CD14-positive monocyte (primary cell): ENCODE data around the gene AZIN2. TPM values are rescaled to one million over a fixed set of nuclear protein-coding genes. Genes with fewer than 3 reads are reported as not detected.

Experiments
- DNase-seq, 3 donors: peaks; one replicate each; pipeline ENCODE4 v3.0.0-alpha.2; 2011 to 2022
- H2AFZ ChIP-seq: 2 replicates; pipeline ENCODE4 v1.6.0; 2012; ENCODE audit warnings: mild to moderate bottlenecking, low read depth, low read length, inconsistent platforms; ENCODE audit not compliant: insufficient read depth, poor library complexity, severe bottlenecking
- H3K27ac ChIP-seq, 2 donors: 1 replicate in 1 of 2; 2 replicates in 1 of 2; pipeline ENCODE4 v1.5.1; 2012 to 2013; ENCODE audit warnings: low read length in 2 of 2, control low read depth in 1 of 2, inconsistent platforms in 1 of 2, low read depth in 1 of 2, mild to moderate bottlenecking in 1 of 2
- H3K27me3 ChIP-seq, 2 donors: one replicate each; pipeline versions ENCODE4 v1.6.0 to v1.6.1; 2011 to 2013; ENCODE audit warnings: low read length in 2 of 2; ENCODE audit not compliant: control insufficient read depth in 2 of 2, insufficient read depth in 2 of 2
- H3K36me3 ChIP-seq, 2 donors: replicated peaks in 1 of 2; 1 replicate in 1 of 2; 2 replicates in 1 of 2; pipeline versions ENCODE4 v1.5.1 to v1.6.1; 2012 to 2013; ENCODE audit warnings: low read length in 2 of 2, control low read depth in 1 of 2, inconsistent platforms in 1 of 2, mild to moderate bottlenecking in 1 of 2; ENCODE audit not compliant: insufficient read depth in 2 of 2, control insufficient read depth in 1 of 2
- H3K4me1 ChIP-seq, 2 donors: 1 replicate in 1 of 2; 2 replicates in 1 of 2; pipeline versions ENCODE4 v1.5.1 to v1.6.1; 2012 to 2013; ENCODE audit warnings: low read length in 2 of 2, control low read depth in 1 of 2, inconsistent platforms in 1 of 2, mild to moderate bottlenecking in 1 of 2, moderate library complexity in 1 of 2; ENCODE audit not compliant: insufficient read depth in 2 of 2, control insufficient read depth in 1 of 2
- H3K4me2 ChIP-seq: replicated peaks from 2 replicates; pipeline ENCODE3; 2012; ENCODE audit warnings: low read length, moderate library complexity, mild to moderate bottlenecking; ENCODE audit not compliant: poor library complexity, severe bottlenecking; ENCODE audit errors: extremely low read depth
- H3K4me3 ChIP-seq, 3 experiments: fragments of 200-600 bp in 1 of 3; sonication (generic) in 1 of 3; replicated peaks in 1 of 3; 1 replicate in 2 of 3; 2 replicates in 1 of 3; pipeline ENCODE4 v1.5.1; 2011 to 2013; ENCODE audit warnings: low read length in 3 of 3, mild to moderate bottlenecking in 3 of 3, control low read depth in 2 of 3, low read depth in 2 of 3, inconsistent platforms in 1 of 3, moderate library complexity in 1 of 3
- H3K79me2 ChIP-seq: 2 replicates; pipeline ENCODE4 v1.6.0; 2012; ENCODE audit warnings: mild to moderate bottlenecking, control low read depth, inconsistent platforms, low read length, moderate library complexity; ENCODE audit not compliant: insufficient read depth
- H3K9ac ChIP-seq: 2 replicates; pipeline ENCODE4 v1.6.0; 2017; ENCODE audit warnings: low read length, mild to moderate bottlenecking; ENCODE audit not compliant: insufficient read depth, poor library complexity, severe bottlenecking
- H3K9me3 ChIP-seq, 2 donors: replicated peaks in 1 of 2; 1 replicate in 1 of 2; 2 replicates in 1 of 2; pipeline versions ENCODE4 v1.5.1 to v1.6.1; 2012 to 2013; ENCODE audit warnings: low read length in 2 of 2, control low read depth in 1 of 2; ENCODE audit not compliant: control insufficient read depth in 1 of 2, insufficient read depth in 1 of 2
- H4K20me1 ChIP-seq: 2 replicates; pipeline ENCODE4 v1.6.0; 2012; ENCODE audit warnings: mild to moderate bottlenecking, low read length, control low read depth, moderate library complexity; ENCODE audit not compliant: insufficient read depth
- H3K27ac Mint-ChIP-seq, 7 donors: one replicate each; pipeline ENCODE4 v1.8.0; 2020; ENCODE audit warnings: mild to moderate bottlenecking in 7 of 7, mixed read lengths in 7 of 7, moderate library complexity in 6 of 7, inconsistent platforms in 2 of 7
- H3K27me3 Mint-ChIP-seq, 3 donors: one replicate each; pipeline ENCODE4 v1.8.0; 2021 to 2022; ENCODE audit warnings: low read depth in 3 of 3, mild to moderate bottlenecking in 3 of 3, mixed read lengths in 3 of 3, moderate library complexity in 3 of 3, inconsistent platforms in 1 of 3
- H3K36me3 Mint-ChIP-seq, 2 donors: one replicate each; pipeline ENCODE4 v1.8.0; 2020; ENCODE audit warnings: mixed read lengths in 2 of 2, inconsistent platforms in 1 of 2, mild to moderate bottlenecking in 1 of 2
- H3K4me1 Mint-ChIP-seq: one replicate; pipeline ENCODE4 v1.8.0; 2020; ENCODE audit warnings: mild to moderate bottlenecking, mixed read lengths
- H3K4me3 Mint-ChIP-seq, 2 donors: one replicate each; pipeline ENCODE4 v1.8.0; 2020; ENCODE audit warnings: mild to moderate bottlenecking in 2 of 2, mixed read lengths in 2 of 2, moderate library complexity in 1 of 2
- H3K9me3 Mint-ChIP-seq, 7 donors: one replicate each; pipeline ENCODE4 v1.8.0; 2020 to 2022; ENCODE audit warnings: mixed read lengths in 7 of 7, mild to moderate bottlenecking in 6 of 7, moderate library complexity in 6 of 7, inconsistent platforms in 2 of 7
- WGBS: methylation state at CpG from one replicate; pipeline ENCODE4 v1.1.5; 2013; ENCODE audit warnings: missing lambda C conversion rate; ENCODE audit not compliant: insufficient coverage; 5-methylcytosine and 5-hydroxymethylcytosine counted together
- intact Hi-C, 2 donors: fragments of 100-400 bp; cut with micrococcal nuclease; formaldehyde crosslinking; loops; one replicate each; pipeline versions ENCODE4 v1.15.0 to v1.15.1; 2023
- polyA plus RNA-seq, 3 donors: library from polyadenylated mRNA; depleted of rRNA in 1 of 3; unstranded in 2 of 3; stranded (reverse) in 1 of 3; fragments of 300-500 nt in 2 of 3; fragments of >200 nt in 1 of 3; fragmentation: Illumina TruSeq in 2 of 3; gene quantifications; 1 replicate in 2 of 3; 2 replicates in 1 of 3; pipeline ENCODE4 v1.2.3, GENCODE V29; 2012 to 2021
- TF ChIP-seq, protein P1 (sequence below): fragments of 200-600 bp; IDR thresholded peaks from one replicate; pipeline ENCODE4 v1.8.0; 2022; ENCODE audit warnings: antibody characterized with exemption, mild to moderate bottlenecking

Gene AZIN2
- polyA plus RNA-seq, 3 donors = 0.03 to 0.89 TPM; not detected in 1

GRCh38 chr1:33143698-33144097 lies 62.7 kb downstream of the AZIN2 start:
- Mint-ChIP-seq H3K4me1 (no peaks in the 10 kb centered on the region), H3K9me3 (no peaks in the 10 kb centered on the region), H3K36me3 (peaks cover 19 to 39% of the 10 kb centered on the region in 2 donors), H3K27me3 (peaks cover 0 to 6% (median 0%) of the 10 kb centered on the region in 3 donors), H3K27ac (no peak overlapping the region), H3K4me3 (no peak overlapping the region)
- Histone ChIP-seq H3K4me1 (no peaks in the 10 kb centered on the region), H2AFZ (no peak overlapping the region), H3K79me2 (no peaks in the 10 kb centered on the region), H3K9me3 (no peaks in the 10 kb centered on the region), H3K27me3 (no peaks in the 10 kb centered on the region), H3K4me3 (no peak overlapping the region), H3K9ac (no peak overlapping the region), H4K20me1 (no peaks in the 10 kb centered on the region), H3K36me3 (peaks cover 14 to 34% of the 10 kb centered on the region in 2 donors), H3K27ac (no peak overlapping the region), H3K4me2 (no peak overlapping the region)
- DNase-seq = no peak
- no CpG with 5 or more reads among the region's 2 CpGs for WGBS
- intact Hi-C loops = no loop called here
- TF ChIP-seq, protein P1, sequence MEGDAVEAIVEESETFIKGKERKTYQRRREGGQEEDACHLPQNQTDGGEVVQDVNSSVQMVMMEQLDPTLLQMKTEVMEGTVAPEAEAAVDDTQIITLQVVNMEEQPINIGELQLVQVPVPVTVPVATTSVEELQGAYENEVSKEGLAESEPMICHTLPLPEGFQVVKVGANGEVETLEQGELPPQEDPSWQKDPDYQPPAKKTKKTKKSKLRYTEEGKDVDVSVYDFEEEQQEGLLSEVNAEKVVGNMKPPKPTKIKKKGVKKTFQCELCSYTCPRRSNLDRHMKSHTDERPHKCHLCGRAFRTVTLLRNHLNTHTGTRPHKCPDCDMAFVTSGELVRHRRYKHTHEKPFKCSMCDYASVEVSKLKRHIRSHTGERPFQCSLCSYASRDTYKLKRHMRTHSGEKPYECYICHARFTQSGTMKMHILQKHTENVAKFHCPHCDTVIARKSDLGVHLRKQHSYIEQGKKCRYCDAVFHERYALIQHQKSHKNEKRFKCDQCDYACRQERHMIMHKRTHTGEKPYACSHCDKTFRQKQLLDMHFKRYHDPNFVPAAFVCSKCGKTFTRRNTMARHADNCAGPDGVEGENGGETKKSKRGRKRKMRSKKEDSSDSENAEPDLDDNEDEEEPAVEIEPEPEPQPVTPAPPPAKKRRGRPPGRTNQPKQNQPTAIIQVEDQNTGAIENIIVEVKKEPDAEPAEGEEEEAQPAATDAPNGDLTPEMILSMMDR = no peak

DNA sequence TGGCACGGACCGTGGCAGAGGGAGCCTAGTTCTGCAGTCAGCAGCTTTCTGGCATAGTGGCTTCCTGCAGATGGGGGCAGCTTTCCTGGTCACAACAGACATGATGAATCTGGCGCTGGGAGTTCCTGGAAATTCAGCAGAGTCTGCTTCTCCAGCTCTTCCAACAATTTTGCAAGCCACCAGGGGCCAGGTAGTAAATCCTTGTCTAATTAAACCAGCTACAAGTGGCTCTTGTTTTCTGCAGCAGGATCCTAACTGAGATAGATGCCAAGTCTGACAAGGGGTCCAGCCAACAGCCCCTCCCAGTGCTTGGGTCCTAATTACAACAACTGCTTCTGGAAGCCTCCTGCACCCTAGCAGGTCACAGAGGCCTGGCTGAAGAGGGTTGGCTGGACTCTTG lies 65.0 kb downstream of the AZIN2 start:
- no peak overlapping the region for H3K9ac ChIP-seq
- H3K27me3 Mint-ChIP-seq = peaks cover 0 to 4% (median 4%) of the 10 kb centered on the region in 3 donors
- no peaks in the 10 kb centered on the region for H3K79me2 ChIP-seq
- H3K9me3 Mint-ChIP-seq = no peaks in the 10 kb centered on the region
- H4K20me1 ChIP-seq = no peaks in the 10 kb centered on the region
- no peaks in the 10 kb centered on the region for H3K27me3 ChIP-seq
- H3K36me3 Mint-ChIP-seq = peaks cover 19 to 44% of the 10 kb centered on the region in 2 donors
- H3K9me3 ChIP-seq = no peaks in the 10 kb centered on the region
- H3K27ac Mint-ChIP-seq = no peak overlapping the region
- H3K4me3 ChIP-seq = no peak overlapping the region
- peaks cover 14 to 39% of the 10 kb centered on the region in 2 donors for H3K36me3 ChIP-seq
- intact Hi-C loops = no loop called here
- H3K4me1 ChIP-seq = no peaks in the 10 kb centered on the region
- H3K4me3 Mint-ChIP-seq = no peak overlapping the region
- no peak overlapping the region for H3K4me2 ChIP-seq
- WGBS = 56% methylated on average over 1 of the region's 3 CpGs
- TF ChIP-seq, protein P1 = no peak
- no peak overlapping the region for H2AFZ ChIP-seq
- H3K4me1 Mint-ChIP-seq = no peaks in the 10 kb centered on the region
- no peak overlapping the region for H3K27ac ChIP-seq
- DNase-seq = no peak
